ENCODE data around the gene WFDC2. TPM values are rescaled to one million over a fixed set of nuclear protein-coding genes. Genes with fewer than 3 reads are reported as not detected.
A peak's percentile ranks its signal among the peaks of the same experiment; 100 is the strongest.

WFDC2 gene
- total RNA-seq, 4 donors from 2014 or later, result 11.0 to 325 (median 38.8) TPM

DNA sequence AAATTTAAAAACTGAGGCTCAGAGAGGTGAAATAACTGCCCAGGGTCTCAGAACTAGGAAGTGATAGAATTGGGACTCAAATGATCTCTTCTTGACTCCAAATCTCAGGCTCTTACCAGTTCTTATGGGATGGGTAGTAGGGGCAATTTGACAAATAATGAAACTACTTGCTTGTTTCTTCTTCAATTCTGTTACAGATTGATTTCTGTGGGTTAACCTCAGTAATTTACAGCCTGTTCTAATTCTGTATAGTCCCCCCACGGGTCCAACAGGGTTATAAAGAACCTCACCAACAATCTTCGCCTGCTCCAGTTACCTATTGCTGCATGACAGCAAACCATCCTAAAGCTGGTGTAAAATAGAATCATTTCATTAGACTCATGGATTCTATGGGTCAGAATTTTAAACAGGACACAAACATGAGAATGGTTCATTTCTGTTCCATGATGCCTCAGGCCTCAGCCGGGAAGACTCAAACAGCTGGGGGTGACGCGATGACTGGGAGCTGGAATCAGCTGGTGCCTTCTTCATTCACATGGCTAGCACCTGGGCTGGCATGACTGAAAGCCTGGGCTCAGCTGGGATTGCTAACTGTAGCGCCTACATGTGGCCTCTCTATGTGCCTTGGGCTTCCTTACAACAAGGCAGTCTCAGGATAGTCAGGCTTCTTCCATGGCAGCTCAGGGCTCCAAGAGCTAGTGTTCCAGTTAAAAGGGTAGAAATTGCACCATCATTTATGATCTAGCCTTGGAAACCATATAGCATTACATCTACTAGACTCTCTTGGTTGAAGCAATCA is 6.6 kb upstream of the WFDC2 start:
- DNase-seq, result no peak
- in situ Hi-C loops (cut with MboI; ENCODE audit: low pct_ligation_motif_present in 1 of 4, low pct_unique_long_range_greater_than_20kb in 1 of 4, low sequenced_read_pairs in 3 of 4) (loop anchor here in 1 of 4 donors (25.0 kb wide), 1 partner anchor 299 kb away; no protein-coding TSS in a partner anchor), intact Hi-C loops (cut with DNase I; ENCODE audit: low total_unique reads) (no loop called here)
- TF ChIP-seq POLR2A (IDR thresholded peaks at IDR 0.05) (no peak), EP300 (IDR thresholded peaks at IDR 0.05; ENCODE audit: low read depth) (no peak), POLR2AphosphoS5 (IDR thresholded peaks at IDR 0.05) (no peak)
- TF ChIP-seq, protein P1, sequence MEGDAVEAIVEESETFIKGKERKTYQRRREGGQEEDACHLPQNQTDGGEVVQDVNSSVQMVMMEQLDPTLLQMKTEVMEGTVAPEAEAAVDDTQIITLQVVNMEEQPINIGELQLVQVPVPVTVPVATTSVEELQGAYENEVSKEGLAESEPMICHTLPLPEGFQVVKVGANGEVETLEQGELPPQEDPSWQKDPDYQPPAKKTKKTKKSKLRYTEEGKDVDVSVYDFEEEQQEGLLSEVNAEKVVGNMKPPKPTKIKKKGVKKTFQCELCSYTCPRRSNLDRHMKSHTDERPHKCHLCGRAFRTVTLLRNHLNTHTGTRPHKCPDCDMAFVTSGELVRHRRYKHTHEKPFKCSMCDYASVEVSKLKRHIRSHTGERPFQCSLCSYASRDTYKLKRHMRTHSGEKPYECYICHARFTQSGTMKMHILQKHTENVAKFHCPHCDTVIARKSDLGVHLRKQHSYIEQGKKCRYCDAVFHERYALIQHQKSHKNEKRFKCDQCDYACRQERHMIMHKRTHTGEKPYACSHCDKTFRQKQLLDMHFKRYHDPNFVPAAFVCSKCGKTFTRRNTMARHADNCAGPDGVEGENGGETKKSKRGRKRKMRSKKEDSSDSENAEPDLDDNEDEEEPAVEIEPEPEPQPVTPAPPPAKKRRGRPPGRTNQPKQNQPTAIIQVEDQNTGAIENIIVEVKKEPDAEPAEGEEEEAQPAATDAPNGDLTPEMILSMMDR (IDR thresholded peaks at IDR 0.05), result no peak
- no peaks in the 10 kb centered on the region for H3K36me3 ChIP-seq
- no peaks in the 10 kb centered on the region for H3K9me3 ChIP-seq
- H3K4me3 ChIP-seq, result no peak overlapping the region
- no peak overlapping the region for H3K27ac ChIP-seq
- H3K27me3 ChIP-seq, result no peaks in the 10 kb centered on the region
- WGBS, 2 donors (ENCODE audit: low coverage in 1 of 2), result 88 to 100% methylated on average over 1 to 6 of the region's 6 CpGs
- H3K4me1 ChIP-seq, result peaks cover 0 to 24% (median 18%) of the 10 kb centered on the region in 4 donors

DNA sequence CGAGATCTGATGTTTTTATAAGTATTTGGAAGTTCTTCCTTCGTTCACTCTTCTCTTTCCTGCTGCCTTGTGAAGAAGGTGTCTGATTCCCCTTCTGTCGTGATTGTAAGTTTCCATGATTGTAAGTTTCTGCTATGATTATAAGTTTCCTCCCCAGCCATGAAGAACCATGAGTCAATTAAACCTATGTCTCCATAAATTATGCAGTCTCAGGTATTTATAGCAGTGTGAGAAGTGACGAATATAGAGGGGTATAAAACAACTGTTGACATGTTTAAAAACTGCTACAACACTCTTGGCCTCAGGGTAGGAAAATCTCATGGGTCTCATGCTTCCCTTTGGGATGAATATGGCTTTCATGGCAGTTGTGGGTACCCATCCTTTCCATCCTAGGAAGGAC is 5.8 kb upstream of the WFDC2 start:
- Histone ChIP-seq H3K4me1 (peaks cover 0 to 29% (median 18%) of the 10 kb centered on the region in 4 donors), H3K27me3 (no peaks in the 10 kb centered on the region), H3K36me3 (no peaks in the 10 kb centered on the region), H3K27ac (no peak overlapping the region), H3K9me3 (no peaks in the 10 kb centered on the region), H3K4me3 (no peak overlapping the region)
- no peak for DNase-seq
- in situ Hi-C loops (cut with MboI; ENCODE audit: low pct_ligation_motif_present in 1 of 4, low pct_unique_long_range_greater_than_20kb in 1 of 4, low sequenced_read_pairs in 3 of 4) (loop anchor here in 1 of 4 donors (25.0 kb wide), 1 partner anchor 299 kb away; no protein-coding TSS in a partner anchor), intact Hi-C loops (cut with DNase I; ENCODE audit: low total_unique reads) (no loop called here)
- TF ChIP-seq, protein P1 (IDR thresholded peaks at IDR 0.05), result no peak
- TF ChIP-seq EP300 (IDR thresholded peaks at IDR 0.05; ENCODE audit: low read depth) (no peak), POLR2A (IDR thresholded peaks at IDR 0.05) (no peak), POLR2AphosphoS5 (IDR thresholded peaks at IDR 0.05) (no peak)
- WGBS, 2 donors (ENCODE audit: low coverage in 1 of 2), result 68% methylated on average over 4 of the region's 4 CpGs; no CpG with 5 or more reads in 1 of the 2 donors

DNA sequence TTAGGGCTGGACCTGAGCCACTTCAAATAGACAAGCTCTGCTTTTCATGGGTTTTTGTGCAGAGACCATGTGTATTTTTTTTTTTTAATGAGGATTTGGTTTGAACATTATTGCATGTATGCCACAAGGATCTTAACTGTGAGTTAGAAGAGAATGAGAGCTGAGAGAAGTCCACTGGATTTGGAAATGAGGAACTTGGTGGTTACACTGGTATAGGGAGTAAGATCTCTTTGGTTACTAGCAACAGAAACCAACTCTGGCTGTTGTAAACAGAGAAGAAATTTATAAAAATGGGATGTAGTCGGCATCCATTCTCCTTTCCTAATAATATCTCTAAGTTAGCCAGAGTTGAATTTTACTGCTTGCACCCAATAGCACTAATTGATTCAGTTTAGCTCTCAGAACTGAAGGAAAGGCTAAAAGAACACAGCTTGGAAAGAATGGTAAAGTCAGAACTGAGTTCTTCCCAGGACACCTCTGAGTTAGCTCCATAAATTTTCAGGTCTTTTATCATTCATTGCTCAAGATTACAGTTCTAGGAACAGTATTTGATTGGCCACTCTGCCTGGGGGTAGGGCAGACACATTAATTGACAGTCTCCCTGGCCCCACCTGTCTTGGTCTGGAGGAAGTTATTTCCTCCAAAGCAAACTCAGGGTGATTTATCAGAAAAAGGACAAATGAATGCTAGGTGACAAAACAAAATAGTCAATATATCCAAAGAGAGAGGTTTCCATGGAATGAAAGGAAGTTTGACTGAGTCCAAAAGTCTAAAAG is 3.9 kb upstream of the WFDC2 start:
- Histone ChIP-seq H3K27ac (peak overlapping the region; percentile 44 to 50 (median 46)), H3K36me3 (no peaks in the 10 kb centered on the region), H3K27me3 (peaks cover 14% of the 10 kb centered on the region), H3K9me3 (no peaks in the 10 kb centered on the region), H3K4me3 (no peak overlapping the region), H3K4me1 (peaks cover 14 to 45% (median 35%) of the 10 kb centered on the region in 4 donors)
- intact Hi-C loops (cut with DNase I; ENCODE audit: low total_unique reads) (no loop called here), in situ Hi-C loops (cut with MboI; ENCODE audit: low pct_ligation_motif_present in 1 of 4, low pct_unique_long_range_greater_than_20kb in 1 of 4, low sequenced_read_pairs in 3 of 4) (loop anchor here in 1 of 4 donors (25.0 kb wide), 1 partner anchor 297 kb away; no protein-coding TSS in a partner anchor)
- 20 to 33% methylated on average over 1 of the region's 1 CpG for WGBS, 2 donors (ENCODE audit: low coverage in 1 of 2)
- DNase-seq, result peak; percentile 27
- TF ChIP-seq, protein P1 (IDR thresholded peaks at IDR 0.05), result no peak
- TF ChIP-seq POLR2AphosphoS5 (IDR thresholded peaks at IDR 0.05), result no peak
- TF ChIP-seq EP300 (IDR thresholded peaks at IDR 0.05; ENCODE audit: low read depth), result no peak
- TF ChIP-seq POLR2A (IDR thresholded peaks at IDR 0.05), result no peak

DNA sequence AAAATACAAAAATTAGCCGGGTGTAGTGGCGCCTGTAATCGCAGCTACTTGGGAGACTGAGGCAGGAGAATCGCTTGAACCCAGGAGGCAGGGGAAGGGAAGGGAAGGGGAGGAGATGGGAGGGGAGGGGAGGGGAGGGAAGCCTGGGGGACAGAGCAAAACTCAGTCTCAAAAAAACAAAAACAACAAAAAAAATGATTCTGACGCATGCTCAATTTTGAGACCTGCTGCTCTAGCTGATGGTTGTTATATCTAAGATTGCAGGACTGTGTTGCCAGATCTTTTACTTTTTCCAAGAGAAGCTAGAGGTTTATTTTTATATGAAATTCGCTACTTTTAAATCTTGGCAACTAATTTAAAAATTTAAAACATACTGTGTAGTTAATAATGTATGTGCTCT is 2.4 kb upstream of the WFDC2 start:
- no peak for DNase-seq
- TF ChIP-seq POLR2AphosphoS5 (IDR thresholded peaks at IDR 0.05) (no peak), EP300 (IDR thresholded peaks at IDR 0.05; ENCODE audit: low read depth) (no peak), POLR2A (IDR thresholded peaks at IDR 0.05) (no peak)
- TF ChIP-seq, protein P1 (IDR thresholded peaks at IDR 0.05), result no peak
- Histone ChIP-seq H3K4me3 (no peak overlapping the region), H3K9me3 (no peaks in the 10 kb centered on the region), H3K27me3 (peaks cover 18% of the 10 kb centered on the region), H3K4me1 (peaks cover 19 to 48% (median 38%) of the 10 kb centered on the region in 4 donors), H3K36me3 (no peaks in the 10 kb centered on the region), H3K27ac (peak overlapping the region in 1 of 4 donors; percentile 78)
- intact Hi-C loops (cut with DNase I; ENCODE audit: low total_unique reads), result no loop called here
- WGBS, 2 donors (ENCODE audit: low coverage in 1 of 2), result 88 to 93% methylated on average over 6 of the region's 6 CpGs
- in situ Hi-C loops (cut with MboI; ENCODE audit: low pct_ligation_motif_present in 1 of 4, low pct_unique_long_range_greater_than_20kb in 1 of 4, low sequenced_read_pairs in 3 of 4), result loop anchor here in 1 of 4 donors (25.0 kb wide), 1 partner anchor 295 kb away; no protein-coding TSS in a partner anchor

Data from transverse colon (tissue), 4 donors.